SHP77 (cell line): Measurements from ENCODE around the gene ARPC3.
A peak's percentile ranks its signal among the peaks of the same experiment; 100 is the strongest.
"Not testable (repeated sequence)": the region's sequence is repeated elsewhere in the genome, so short reads cannot be mapped to it uniquely, and the experiment has no call there.

ENCODE experiments used
- DNase-seq, 2 experiments: peaks; one replicate each; lab custom pipeline; 2025; lab: John Stamatoyannopoulos, UW

The ARPC3 gene

GRCh38 chr12:110417113-110417512, 33.0 kb downstream of the ARPC3 start:
- not testable (repeated sequence) for DNase-seq

- DNase-seq: not testable (repeated sequence)
Observed at GRCh38 chr12:110410086-110410485, 40.1 kb downstream of the ARPC3 start.

GRCh38 chr12:110405126-110405662, 44.9 kb downstream of the ARPC3 start:
- not testable (repeated sequence) for DNase-seq

- peak; percentile 54 to 79 for DNase-seq
Observed at GRCh38 chr12:110403976-110404682, 46.0 kb downstream of the ARPC3 start.

- DNase-seq: peak; percentile 80 to 85
Observed at GRCh38 chr12:110403146-110403975, 46.8 kb downstream of the ARPC3 start, which contains the start of gene ANAPC7. TSS of gene ANAPC7 (minus strand) at chr12:110403708. CDS start at chr12:110403627, 81 bp downstream.
